NCI-H2196 (cell line): ENCODE data around the gene GADD45GIP1.
"Not testable (repeated sequence)": the region's sequence is repeated elsewhere in the genome, so short reads cannot be mapped to it uniquely, and the experiment has no call there.

Experiments
- DNase-seq: peaks from one replicate; lab custom pipeline; 2025; ENCODE audit not compliant: unreplicated experiment; lab: John Stamatoyannopoulos, UW

The GADD45GIP1 gene

DNA sequence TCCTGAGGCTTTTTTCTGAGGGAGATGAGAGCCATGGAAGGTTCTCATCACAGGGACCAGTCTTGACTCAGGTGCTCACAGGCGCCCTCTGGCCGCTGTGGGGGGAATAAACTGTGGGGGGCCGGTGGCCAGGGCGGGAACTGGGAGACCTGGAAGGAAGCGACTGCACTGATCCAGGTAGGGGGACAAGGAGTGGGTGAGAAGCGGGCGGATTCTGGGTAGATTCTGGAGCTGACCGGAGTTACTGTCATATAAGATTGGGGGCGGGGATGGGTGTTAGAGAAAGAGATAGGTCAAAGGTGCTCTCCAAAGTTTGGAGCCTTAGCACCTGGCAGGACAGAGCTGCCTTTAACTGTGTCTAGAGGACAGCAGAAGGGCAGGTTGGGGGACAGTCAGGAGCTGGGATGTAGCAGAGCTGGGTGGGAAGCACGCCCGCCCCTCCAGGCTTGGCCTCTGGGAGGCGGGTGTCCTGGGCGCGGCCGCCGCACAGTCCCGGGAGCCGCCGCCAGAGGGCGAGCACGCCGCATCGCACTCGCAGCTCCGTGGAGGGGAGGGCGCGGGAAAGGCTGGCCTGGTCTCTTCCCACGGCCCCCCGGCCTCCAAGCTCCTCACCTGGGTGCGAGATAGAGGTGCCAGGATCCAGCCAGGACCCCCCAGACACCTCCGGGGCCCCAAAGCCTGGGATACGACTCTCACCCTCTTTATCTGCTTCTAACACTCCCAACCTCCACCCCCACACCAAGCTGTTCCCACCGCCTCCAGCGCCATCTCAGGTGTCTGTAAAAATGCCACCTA is 8.2 kb upstream of the GADD45GIP1 start:
- peak; percentile 82 for DNase-seq

DNA sequence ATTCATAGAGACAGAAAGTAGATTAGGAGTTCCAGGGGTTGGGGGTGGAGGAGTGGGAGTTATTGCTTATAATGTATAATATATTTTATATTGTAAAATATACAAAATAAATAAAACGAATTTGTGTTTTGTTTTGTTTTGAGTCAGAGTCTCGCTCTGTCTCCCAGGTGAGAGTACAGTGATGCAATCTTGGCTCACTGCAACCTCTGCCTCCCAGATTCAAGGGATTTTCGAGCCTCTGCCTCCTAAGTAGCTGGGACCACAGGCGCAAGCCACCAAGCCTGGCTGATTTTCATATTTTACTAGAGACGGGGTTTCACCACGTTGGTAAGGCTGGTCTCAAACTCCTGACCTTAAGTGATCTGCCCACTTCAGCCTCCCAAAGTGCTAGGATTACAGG is 2.5 kb upstream of the GADD45GIP1 start:
- no peak for DNase-seq

DNA sequence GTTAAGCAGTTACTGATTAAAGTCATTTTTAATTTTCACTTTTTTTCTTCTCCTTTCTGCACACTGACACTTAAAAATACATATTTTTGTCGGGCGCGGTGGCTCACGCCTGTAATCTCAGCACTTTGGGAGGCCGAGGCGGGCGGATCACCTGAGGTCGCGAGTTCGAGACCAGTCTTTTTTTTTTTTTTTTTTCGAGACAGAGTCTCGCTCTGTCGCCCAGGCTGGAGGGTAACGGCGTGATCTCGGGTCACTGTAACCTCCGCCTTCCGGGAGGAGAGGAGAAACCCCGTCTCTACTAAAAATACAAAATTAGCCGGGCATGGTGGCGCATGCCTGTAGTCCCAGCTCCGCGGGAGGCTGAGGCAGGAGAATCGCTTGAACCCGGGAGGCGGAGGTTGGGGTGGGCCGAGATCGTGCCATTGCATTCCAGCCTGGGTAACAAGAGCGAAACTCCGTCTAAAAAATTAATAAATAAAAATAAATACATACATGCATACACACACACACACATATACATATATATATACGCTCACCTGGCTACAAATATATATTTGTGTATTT is 448 bp upstream of the GADD45GIP1 start:
- not testable (repeated sequence) for DNase-seq

DNA sequence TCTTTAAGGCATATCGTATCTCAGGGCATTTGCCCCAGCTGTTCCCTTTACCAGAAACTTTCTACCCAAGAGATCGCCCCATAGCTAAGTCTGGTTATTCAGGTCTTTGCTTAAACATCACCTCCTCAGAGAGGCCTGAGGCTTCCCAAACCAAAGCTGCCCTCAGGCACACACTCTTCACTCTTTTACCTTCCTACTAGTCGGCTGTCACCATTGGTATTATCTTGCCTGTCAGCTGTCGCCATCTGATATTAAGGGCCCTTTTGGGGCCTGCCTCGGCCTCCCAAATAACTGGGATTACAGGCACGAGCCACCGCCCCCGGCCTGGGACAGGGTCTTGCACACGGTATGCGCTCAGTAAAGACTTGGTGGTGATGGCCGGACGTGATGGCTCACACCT is 1.0 kb downstream of the GADD45GIP1 start:
- no peak for DNase-seq

DNA sequence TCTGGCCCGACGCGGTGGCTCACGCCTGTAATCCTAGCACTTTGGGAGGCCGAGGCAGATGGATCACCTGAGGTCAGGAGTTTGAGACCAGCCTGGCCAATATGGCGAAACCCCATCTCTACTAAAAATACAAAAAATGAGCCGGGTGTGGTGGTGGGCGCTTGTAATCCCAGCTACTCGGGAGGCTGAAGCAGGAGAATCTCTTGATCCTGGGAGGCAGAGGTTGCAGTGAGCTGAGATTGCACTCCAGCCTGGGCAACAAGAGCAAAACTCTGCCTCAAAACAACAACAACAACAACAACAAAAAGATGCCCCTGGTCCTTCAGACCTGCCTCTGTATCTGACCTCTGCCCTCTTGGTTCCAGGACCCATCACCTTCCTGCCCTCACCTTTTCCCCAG is 1.4 kb downstream of the GADD45GIP1 start:
- DNase-seq = not testable (repeated sequence)

DNA sequence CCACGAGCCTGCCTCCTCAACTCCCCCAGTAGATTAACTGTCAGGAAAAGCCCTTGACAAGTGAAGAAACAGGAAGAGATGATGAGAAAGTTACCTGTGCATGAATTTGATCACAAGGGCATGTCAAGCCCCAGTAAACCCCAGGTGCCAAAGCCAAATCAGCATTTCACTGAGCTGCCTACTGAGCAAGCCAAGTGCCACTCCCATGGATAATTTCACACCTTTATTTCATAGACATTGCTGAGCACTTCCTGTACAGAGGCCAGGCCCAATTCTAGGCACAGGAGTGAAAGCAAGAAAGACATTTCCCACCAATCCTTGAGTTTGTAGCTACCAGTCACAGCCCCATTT is 2.4 kb downstream of the GADD45GIP1 start:
- DNase-seq = no peak

DNA sequence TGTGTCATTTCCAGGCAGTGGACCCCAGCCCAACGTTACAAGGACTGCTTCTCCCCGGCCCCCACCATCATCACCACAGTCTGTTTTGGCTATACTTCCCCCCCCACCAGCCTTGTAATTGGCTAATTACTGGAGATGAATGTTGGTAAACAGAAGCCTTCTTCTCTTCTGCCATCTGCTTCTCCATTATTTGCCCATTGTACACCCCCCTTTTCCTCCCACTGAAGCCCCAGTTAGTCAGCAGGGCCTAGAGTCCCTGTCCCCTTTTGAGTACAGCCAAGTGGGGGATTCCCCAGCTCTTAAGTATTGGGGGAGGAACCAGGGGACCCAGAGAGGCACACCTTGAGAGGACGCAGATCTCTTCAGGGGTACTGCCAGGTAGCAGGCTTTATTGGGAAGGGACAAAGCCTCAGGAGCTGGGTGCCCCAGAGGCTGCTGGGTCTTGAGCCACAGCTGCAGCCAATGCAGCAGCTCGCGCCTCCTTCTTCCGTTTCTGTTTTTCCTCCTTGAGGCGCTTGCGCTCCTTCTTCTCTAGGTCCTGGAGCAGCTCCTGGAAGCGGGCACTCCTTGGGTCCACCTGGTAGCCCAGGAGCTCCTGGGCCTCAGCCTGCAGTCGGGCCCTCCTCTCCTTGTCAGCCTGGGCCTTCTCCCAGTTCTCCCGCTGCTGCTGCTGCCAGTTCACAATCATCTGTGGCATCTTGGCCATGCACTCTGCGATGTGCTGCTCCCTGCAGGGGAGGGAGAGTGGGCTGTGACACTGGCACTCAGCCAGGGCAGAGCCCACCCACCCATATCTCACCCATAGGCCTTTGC is 3.0 kb downstream of the GADD45GIP1 start:
- no peak for DNase-seq

DNA sequence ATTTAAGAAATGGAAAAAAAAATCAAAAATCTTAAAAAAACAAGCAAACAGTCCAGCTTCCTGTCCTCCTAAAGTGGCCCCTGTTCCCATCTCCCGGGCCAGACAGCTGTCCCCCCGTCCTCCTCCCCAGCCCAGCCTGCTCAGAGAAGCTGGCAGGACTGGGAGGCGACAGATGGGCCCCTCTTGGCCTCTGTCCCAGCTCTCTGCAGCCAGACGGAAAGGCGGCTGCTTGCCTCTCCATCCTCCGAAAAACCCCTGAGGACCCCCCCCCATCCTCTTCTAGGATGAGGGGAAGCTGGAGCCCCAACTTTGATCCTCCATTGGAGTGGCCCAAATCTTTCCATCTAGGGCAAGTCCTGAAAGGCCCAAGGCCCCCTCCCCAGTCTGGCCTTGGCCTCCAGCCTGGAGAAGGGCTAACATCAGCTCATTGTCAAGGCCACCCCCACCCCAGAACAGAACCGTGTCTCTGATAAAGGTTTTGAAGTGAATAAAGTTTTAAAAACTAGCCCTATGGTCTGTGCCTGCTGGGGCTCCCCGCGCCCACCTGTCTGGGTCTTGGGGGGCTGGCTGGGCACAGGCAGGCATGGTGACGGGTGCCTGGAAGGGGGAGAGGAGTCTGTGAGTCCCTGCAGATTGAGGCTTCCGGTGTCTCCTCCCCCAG is 3.8 kb downstream of the GADD45GIP1 start:
- DNase-seq = no peak

DNA sequence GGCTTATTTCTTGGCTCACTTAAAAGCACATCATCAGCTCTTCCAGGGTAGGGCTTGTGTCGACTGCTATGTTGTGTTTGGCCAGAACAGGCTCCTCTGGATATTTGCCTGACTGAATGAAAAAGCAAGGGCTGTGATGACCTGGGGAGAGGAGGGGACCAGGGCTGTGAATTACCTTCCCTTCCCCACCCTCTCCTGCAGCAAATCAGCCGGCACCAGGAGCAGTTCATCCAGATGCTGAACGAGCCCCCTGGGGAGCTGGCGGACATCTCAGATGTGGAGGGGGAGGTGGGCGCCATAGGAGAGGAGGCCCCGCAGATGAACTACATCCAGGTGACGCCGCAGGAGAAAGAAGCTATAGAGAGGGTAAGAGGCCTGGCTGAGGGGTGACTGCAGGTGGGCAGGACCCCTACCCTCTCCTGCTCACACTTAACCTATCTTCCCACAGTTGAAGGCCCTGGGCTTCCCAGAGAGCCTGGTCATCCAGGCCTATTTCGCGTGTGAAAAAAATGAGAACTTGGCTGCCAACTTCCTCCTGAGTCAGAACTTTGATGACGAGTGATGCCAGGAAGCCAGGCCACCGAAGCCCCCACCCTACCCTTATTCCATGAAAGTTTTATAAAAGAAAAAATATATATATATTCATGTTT is 4.4 kb downstream of the GADD45GIP1 start:
- DNase-seq = no peak

DNA sequence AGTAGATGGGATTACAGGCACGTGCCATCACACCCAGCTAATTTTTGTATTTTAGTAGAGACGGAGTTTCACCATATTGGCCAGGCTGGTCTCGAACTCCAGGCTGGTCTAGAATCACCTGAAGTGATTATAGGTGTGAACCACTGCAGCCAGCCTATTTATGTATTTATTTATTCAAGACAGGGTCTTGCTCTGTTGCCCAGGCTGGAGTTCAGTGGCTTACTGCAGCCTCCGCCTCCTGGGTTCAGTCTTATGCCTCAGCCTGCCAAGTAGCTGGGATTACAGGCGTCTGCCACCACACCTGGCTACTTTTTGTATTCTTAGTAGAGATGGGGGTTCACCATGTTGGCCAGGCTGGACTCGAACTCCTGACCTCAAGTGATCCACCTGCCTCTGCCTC is 5.0 kb downstream of the GADD45GIP1 start:
- DNase-seq = not testable (repeated sequence)

DNA sequence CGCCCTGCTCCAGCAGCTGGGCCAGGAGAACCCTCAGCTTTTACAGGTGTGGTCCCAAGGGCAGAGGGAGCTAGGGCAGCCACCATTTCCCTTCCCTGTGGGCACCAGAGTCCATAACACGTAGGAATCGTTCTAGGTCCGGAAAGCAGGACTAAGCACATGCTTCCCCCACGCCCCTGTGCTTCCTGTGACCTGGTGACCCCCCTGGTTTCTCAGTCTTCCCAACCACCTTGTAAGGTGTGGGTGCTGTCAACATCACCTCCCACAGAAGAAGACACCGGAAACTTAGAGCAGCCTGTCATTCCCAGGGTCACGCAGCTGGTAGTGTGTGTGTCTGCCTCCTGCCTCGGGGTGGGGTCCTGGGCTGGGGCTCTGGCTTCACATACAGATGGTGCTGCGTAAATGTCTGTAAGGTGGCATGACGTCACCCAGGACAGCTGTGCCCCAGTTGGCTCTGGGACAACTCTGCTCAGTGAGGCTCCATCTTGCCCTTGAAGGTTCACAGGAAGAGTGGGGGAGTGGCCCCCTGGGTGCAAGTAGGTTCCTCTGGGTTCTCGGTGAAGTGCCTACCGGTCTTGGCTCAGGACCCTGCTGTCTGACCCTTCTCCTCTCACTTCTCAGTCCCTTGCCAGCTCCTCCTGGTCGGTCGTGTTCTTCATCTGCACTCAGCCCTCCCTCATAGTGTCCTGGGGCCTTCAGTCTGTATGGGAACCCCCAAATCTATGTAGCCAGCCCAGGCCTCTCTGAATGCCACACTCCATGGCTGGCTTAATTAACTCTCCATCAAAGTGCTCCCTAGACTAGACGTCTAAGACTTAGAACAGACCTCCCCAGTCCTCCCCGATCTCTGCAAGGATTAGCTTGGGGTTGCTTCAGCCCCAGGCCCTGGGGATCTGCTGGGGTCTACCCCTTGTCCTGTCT is 7.4 kb downstream of the GADD45GIP1 start:
- DNase-seq = no peak

DNA sequence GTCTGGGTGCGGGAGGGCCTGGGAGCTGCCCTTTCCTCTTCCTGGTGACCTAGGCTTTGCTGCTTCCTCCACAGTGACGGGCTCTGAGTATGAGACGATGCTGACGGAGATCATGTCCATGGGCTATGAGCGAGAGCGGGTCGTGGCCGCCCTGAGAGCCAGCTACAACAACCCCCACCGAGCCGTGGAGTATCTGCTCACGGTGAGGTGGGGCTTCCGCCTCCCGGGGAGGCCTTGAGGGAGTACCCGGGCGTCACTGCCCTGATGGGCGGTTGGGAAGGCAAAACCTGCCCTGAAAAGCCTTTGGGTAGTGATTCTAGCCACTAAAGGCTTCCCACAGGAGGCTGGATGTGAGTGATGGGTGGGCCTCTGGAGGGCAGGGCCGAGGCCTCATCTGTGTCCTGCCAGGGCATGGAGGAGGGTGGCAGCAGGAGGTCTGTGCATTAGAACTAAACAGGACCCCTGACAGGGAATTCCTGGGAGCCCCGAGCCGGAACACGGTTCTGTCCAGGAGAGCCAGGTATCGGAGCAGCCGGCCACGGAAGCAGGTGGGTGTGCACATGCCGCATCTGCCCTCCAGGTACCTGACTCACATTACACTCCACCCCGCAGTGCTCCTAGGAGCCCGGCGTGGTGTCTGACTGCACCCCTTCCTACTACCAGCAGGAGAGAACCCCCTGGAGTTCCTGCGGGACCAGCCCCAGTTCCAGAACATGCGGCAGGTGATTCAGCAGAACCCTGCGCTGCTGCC is 8.2 kb downstream of the GADD45GIP1 start:
- no peak for DNase-seq

DNA sequence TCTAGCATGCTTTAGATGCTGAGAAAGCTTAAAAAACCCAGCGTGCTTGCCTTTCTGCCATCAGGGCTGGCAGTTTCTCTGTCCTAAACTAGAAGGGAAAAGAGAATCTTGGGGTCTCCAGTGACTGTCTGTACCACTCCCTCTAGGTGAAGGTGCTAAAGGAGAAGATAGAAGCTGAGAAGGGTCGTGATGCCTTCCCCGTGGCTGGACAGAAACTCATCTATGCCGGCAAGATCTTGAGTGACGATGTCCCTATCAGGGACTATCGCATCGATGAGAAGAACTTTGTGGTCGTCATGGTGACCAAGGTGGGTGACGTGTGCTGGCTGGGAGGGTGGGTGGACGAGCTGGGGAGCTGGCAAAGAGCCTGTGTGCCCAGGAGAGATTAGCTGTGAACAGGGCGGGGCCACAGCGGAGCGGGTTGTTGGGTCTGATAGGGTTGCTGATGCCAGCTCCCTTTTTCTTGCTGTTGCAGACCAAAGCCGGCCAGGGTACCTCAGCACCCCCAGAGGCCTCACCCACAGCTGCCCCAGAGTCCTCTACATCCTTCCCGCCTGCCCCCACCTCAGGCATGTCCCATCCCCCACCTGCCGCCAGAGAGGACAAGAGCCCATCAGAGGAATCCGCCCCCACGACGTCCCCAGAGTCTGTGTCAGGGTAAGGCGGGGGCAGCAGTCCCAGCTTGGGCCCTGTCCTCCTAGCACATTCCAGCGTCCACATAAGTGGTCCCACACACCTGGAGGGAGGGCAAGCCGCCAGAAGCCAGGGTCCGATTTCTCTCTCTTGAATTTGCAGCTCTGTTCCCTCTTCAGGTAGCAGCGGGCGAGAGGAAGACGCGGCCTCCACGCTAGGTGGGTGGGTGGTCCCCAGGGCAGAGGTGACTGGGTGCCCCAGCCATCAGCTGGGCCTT is 9.1 kb downstream of the GADD45GIP1 start:
- DNase-seq = no peak

DNA sequence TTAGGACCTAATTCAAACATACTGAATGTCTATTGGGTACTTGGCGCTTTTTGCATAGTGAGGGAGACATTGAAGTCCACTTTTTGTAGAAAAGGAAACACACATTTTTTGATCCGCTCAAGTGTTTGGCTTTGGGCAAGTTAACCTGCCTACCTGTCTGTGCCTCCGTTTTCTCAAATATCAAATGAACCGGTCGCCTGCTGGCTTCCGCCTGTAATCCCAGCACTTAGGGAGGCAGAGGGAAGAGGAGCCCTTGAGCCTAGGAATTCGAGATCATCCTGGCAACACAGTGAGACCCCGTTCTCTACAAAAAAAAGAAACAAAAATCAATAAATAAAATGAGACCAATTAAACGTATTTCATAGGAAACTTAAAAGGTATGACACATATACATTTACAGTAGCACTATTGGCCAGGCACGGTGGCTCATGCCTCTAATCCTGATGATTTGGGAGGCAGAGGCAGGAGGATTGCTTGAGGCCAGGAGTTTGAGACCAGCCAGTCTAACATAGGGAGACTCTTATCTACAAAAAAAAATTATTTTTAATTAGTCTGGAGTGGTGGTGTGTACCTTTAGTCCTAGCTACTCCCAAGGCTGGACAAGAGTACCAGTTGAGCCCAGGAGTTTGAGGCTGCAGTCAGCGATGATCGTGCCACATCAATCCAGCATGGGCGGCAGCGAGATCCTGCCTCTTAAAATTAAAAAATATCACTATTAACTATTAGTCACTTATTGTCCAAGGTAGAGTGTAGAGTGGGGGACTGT is 10.1 kb downstream of the GADD45GIP1 start:
- DNase-seq = no peak

DNA sequence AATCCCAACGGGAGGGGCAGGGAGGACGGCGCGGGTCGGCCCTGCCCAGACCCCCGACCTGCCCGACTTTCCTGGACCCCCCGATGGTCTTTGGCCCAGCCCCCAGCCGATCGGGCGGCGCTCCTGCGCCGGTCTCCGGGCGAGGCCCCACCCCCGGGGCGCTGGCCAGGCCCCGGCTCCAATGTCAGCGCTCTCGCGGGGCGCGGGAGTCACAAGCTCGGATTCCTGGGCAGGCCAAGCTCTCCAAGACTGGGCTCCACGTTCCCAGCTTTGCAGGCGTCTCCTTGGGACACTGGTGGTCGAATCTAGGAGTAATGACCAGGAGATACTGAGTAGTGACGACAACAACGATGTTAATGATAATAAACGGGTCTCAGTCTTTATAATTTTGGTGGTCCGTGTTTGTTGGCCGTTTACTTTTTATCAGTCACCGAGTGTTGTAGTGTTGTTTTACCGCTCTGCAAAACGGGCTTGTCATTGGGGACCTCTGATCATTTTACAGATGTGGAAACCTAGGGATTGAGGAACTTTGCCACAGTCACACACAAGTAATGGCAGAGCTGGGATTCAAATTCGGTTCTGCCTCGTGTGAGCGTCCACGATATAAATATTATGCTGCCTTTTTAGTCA is 10.8 kb downstream of the GADD45GIP1 start:
- DNase-seq = peak; percentile 46

DNA sequence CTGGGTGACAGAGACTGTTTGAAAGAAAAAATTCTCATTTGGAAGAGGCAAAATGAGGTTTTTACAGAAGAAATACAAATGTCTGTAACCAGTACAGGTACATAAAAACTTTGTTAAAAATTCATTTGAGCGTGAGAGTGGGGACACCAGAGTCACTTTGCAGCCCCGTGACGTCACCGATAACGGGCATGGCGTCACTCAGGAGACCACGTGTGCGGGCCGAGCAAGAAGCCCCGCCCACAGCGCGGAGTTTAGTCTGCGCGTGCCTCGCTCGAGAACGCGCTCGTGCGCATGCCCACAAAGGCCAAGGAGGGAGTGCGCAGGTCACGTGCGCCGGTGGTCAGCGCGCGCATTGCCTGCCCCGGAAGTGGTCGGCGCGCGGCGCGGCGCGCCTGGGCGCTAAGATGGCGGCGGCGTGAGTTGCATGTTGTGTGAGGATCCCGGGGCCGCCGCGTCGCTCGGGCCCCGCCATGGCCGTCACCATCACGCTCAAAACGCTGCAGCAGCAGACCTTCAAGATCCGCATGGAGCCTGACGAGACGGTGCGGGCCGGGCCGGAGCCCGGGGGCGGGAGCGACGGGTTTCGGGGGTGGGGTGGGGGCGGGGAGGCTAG is 11.4 kb downstream of the GADD45GIP1 start, which contains the start of gene RAD23A:
RAD23A (plus strand) TSS at position 384 of the 613 bp plus-strand sequence; CDS start at position 471, 87 bp downstream.
- DNase-seq = peak; percentile 99
